GM23338 (cell line): ENCODE results near the gene TMEM185A.
"Not testable (repeated sequence)": the region's sequence is repeated elsewhere in the genome, so short reads cannot be mapped to it uniquely, and the experiment has no call there.

Source experiments
- CREB1 ChIP-seq: fragments of 250-450 bp; sonication (Bioruptor Pico); IDR thresholded peaks from 2 replicates; pipeline ENCODE4 v1.5.0; 2020; ENCODE audit warnings: low read depth, mild to moderate bottlenecking, moderate library complexity
- EZH2 ChIP-seq: fragments of 200-600 bp; sonication (generic); IDR thresholded peaks from one replicate; pipeline ENCODE4 v1.8.0; 2017; ENCODE audit warnings: antibody characterized with exemption, mild to moderate bottlenecking, low read depth; ENCODE audit not compliant: unreplicated experiment
- EZH2phosphoT487 ChIP-seq: fragments of 200-600 bp; sonication (generic); IDR thresholded peaks from one replicate; pipeline ENCODE4 v1.8.1; 2018; ENCODE audit warnings: antibody characterized with exemption; ENCODE audit not compliant: unreplicated experiment
- JUNB ChIP-seq: IDR thresholded peaks from one replicate; pipeline ENCODE4 v1.6.1; 2016; ENCODE audit warnings: antibody characterized with exemption; ENCODE audit not compliant: unreplicated experiment
- POLR2AphosphoS5 ChIP-seq: IDR thresholded peaks from 2 replicates; pipeline ENCODE4 v1.6.1; 2016; ENCODE audit warnings: antibody characterized with exemption, low read depth
- TF ChIP-seq, protein P1 (sequence below), 2 experiments: fragments of 200-600 bp in 1 of 2; sonication (generic) in 1 of 2; conservative IDR thresholded peaks; 2 replicates each; pipeline versions ENCODE4 v1.5.1 to v1.6.1; 2016 to 2017; ENCODE audit warnings: antibody characterized with exemption in 2 of 2, low read depth in 2 of 2, mild to moderate bottlenecking in 2 of 2, moderate library complexity in 1 of 2
- TF ChIP-seq, protein P2 (sequence below): IDR thresholded peaks from 2 replicates; pipeline ENCODE4 v1.6.1; 2016; ENCODE audit warnings: antibody characterized with exemption

GRCh38 chrX:149675554-149675953 lies 44.0 kb upstream of the TMEM185A start:
- TF ChIP-seq, protein P1, sequence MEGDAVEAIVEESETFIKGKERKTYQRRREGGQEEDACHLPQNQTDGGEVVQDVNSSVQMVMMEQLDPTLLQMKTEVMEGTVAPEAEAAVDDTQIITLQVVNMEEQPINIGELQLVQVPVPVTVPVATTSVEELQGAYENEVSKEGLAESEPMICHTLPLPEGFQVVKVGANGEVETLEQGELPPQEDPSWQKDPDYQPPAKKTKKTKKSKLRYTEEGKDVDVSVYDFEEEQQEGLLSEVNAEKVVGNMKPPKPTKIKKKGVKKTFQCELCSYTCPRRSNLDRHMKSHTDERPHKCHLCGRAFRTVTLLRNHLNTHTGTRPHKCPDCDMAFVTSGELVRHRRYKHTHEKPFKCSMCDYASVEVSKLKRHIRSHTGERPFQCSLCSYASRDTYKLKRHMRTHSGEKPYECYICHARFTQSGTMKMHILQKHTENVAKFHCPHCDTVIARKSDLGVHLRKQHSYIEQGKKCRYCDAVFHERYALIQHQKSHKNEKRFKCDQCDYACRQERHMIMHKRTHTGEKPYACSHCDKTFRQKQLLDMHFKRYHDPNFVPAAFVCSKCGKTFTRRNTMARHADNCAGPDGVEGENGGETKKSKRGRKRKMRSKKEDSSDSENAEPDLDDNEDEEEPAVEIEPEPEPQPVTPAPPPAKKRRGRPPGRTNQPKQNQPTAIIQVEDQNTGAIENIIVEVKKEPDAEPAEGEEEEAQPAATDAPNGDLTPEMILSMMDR (conservative IDR thresholded peaks at IDR 0.05; ENCODE audit: low read depth in 2 of 2) = not testable (repeated sequence)
- not testable (repeated sequence) for TF ChIP-seq EZH2phosphoT487; EZH2; CREB1 (CRISPR knock-in tag); POLR2AphosphoS5; JUNB
- TF ChIP-seq, protein P2, sequence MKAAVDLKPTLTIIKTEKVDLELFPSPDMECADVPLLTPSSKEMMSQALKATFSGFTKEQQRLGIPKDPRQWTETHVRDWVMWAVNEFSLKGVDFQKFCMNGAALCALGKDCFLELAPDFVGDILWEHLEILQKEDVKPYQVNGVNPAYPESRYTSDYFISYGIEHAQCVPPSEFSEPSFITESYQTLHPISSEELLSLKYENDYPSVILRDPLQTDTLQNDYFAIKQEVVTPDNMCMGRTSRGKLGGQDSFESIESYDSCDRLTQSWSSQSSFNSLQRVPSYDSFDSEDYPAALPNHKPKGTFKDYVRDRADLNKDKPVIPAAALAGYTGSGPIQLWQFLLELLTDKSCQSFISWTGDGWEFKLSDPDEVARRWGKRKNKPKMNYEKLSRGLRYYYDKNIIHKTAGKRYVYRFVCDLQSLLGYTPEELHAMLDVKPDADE = not testable (repeated sequence)
